KOPT-K1 (cell line): ENCODE results near the gene CTSH.
A peak's percentile ranks its signal among the peaks of the same experiment; 100 is the strongest.

ENCODE experiments used
- H3K27ac ChIP-seq: fragments of 200-600 bp; sonication (generic); 2 replicates; pipeline ENCODE4 v1.5.1; 2016; ENCODE audit warnings: antibody characterized with exemption, mild to moderate bottlenecking, low read depth, low read length; ENCODE audit not compliant: poor library complexity, severe bottlenecking
- H3K36me3 ChIP-seq: fragments of 200-600 bp; sonication (generic); 2 replicates; pipeline ENCODE4 v1.5.1; 2017; ENCODE audit warnings: antibody characterized with exemption, mild to moderate bottlenecking, low read length, moderate library complexity; ENCODE audit not compliant: insufficient read depth
- H3K9me3 ChIP-seq: fragments of 200-600 bp; sonication (generic); 2 replicates; pipeline ENCODE4 v1.5.1; 2017; ENCODE audit warnings: antibody characterized with exemption, low read length, mild to moderate bottlenecking; ENCODE audit not compliant: insufficient read depth, poor library complexity, severe bottlenecking

CTSH gene

GRCh38 chr15:78944669-78945407 lies at the start of gene CTSH:
CTSH (minus strand) TSS chr15:78945046; CDS start chr15:78944981, 65 bp downstream.
- H3K9me3 ChIP-seq: no peaks in the 10 kb centered on the region
- H3K27ac ChIP-seq: peak within 1 kb of the TSS; percentile 55
- H3K36me3 ChIP-seq: no peaks in the 10 kb centered on the region

GRCh38 chr15:78993931-78994530 lies 49.2 kb upstream of the CTSH start:
- H3K27ac ChIP-seq: no peak overlapping the region
- no peaks in the 10 kb centered on the region for H3K36me3 ChIP-seq
- H3K9me3 ChIP-seq: no peaks in the 10 kb centered on the region

GRCh38 chr15:78993257-78993930 lies 48.5 kb upstream of the CTSH start:
- H3K9me3 ChIP-seq: no peaks in the 10 kb centered on the region
- no peak overlapping the region for H3K27ac ChIP-seq
- no peaks in the 10 kb centered on the region for H3K36me3 ChIP-seq

- Histone ChIP-seq H3K36me3 (no peaks in the 10 kb centered on the region), H3K27ac (no peak overlapping the region), H3K9me3 (no peaks in the 10 kb centered on the region)
Measured at GRCh38 chr15:78992416-78993256, 47.8 kb upstream of the CTSH start.

- Histone ChIP-seq H3K36me3 (no peaks in the 10 kb centered on the region), H3K27ac (no peak overlapping the region), H3K9me3 (no peaks in the 10 kb centered on the region)
Measured at GRCh38 chr15:78991879-78992278, 47.0 kb upstream of the CTSH start.

GRCh38 chr15:78991476-78991875 lies 46.6 kb upstream of the CTSH start:
- Histone ChIP-seq H3K36me3 (no peaks in the 10 kb centered on the region), H3K27ac (no peak overlapping the region), H3K9me3 (no peaks in the 10 kb centered on the region)

GRCh38 chr15:78990278-78990677 lies 45.4 kb upstream of the CTSH start:
- no peaks in the 10 kb centered on the region for H3K9me3 ChIP-seq
- H3K36me3 ChIP-seq: no peaks in the 10 kb centered on the region
- no peak overlapping the region for H3K27ac ChIP-seq

GRCh38 chr15:78989701-78990240 lies 44.9 kb upstream of the CTSH start:
- H3K27ac ChIP-seq: no peak overlapping the region
- H3K9me3 ChIP-seq: no peaks in the 10 kb centered on the region
- no peaks in the 10 kb centered on the region for H3K36me3 ChIP-seq

GRCh38 chr15:78988361-78988911 lies 43.6 kb upstream of the CTSH start:
- H3K27ac ChIP-seq: no peak overlapping the region
- H3K36me3 ChIP-seq: no peaks in the 10 kb centered on the region
- H3K9me3 ChIP-seq: no peaks in the 10 kb centered on the region

- H3K9me3 ChIP-seq: no peaks in the 10 kb centered on the region
- no peak overlapping the region for H3K27ac ChIP-seq
- no peaks in the 10 kb centered on the region for H3K36me3 ChIP-seq
Measured at GRCh38 chr15:78987556-78988360, 42.9 kb upstream of the CTSH start.

- Histone ChIP-seq H3K36me3 (no peaks in the 10 kb centered on the region), H3K27ac (no peak overlapping the region), H3K9me3 (no peaks in the 10 kb centered on the region)
Measured at GRCh38 chr15:78985859-78986475, 41.1 kb upstream of the CTSH start.

- no peak overlapping the region for H3K27ac ChIP-seq
- H3K9me3 ChIP-seq: no peaks in the 10 kb centered on the region
- H3K36me3 ChIP-seq: no peaks in the 10 kb centered on the region
Measured at GRCh38 chr15:78984041-78984440, 39.2 kb upstream of the CTSH start.

- Histone ChIP-seq H3K9me3 (no peaks in the 10 kb centered on the region), H3K27ac (no peak overlapping the region), H3K36me3 (no peaks in the 10 kb centered on the region)
Measured at GRCh38 chr15:78983146-78983918, 38.5 kb upstream of the CTSH start.
